ENCODE measurements around the gene PDSS2.
"Not testable (repeated sequence)": the region's sequence is repeated elsewhere in the genome, so short reads cannot be mapped to it uniquely, and the experiment has no call there.

Gene PDSS2

DNA sequence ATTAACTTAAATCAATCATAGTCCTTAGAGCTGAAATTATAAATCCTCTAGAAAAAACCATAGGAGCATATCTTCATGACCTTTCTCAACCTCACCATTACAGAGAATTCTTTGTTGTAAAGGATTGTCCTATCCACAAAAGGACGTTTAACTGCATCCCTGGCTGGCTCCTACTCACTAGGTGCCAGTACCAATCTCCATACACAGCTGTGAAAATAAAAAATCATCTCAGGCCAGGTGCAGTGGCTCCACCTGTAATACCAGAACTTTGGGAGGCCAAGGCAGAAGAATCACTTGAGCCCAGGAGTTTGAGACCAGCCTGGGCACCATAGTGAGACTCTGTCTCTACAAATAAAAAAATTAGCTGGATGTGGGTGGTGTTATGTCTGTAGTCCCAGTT, 89.9 kb downstream of the PDSS2 start:
- TF ChIP-seq, protein P1, sequence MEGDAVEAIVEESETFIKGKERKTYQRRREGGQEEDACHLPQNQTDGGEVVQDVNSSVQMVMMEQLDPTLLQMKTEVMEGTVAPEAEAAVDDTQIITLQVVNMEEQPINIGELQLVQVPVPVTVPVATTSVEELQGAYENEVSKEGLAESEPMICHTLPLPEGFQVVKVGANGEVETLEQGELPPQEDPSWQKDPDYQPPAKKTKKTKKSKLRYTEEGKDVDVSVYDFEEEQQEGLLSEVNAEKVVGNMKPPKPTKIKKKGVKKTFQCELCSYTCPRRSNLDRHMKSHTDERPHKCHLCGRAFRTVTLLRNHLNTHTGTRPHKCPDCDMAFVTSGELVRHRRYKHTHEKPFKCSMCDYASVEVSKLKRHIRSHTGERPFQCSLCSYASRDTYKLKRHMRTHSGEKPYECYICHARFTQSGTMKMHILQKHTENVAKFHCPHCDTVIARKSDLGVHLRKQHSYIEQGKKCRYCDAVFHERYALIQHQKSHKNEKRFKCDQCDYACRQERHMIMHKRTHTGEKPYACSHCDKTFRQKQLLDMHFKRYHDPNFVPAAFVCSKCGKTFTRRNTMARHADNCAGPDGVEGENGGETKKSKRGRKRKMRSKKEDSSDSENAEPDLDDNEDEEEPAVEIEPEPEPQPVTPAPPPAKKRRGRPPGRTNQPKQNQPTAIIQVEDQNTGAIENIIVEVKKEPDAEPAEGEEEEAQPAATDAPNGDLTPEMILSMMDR (IDR thresholded peaks at IDR 0.05) = no peak
- Mint-ChIP-seq H3K36me3 (ENCODE audit: low read depth) (peaks cover 8% of the 10 kb centered on the region), H3K9me3 (peaks cover 4% of the 10 kb centered on the region), H3K27ac (no peak overlapping the region), H3K27me3 (ENCODE audit: low read depth, poor library complexity) (no peaks in the 10 kb centered on the region), H3K4me1 (no peaks in the 10 kb centered on the region), H3K4me3 (no peak overlapping the region)
- DNase-seq = no peak

DNA sequence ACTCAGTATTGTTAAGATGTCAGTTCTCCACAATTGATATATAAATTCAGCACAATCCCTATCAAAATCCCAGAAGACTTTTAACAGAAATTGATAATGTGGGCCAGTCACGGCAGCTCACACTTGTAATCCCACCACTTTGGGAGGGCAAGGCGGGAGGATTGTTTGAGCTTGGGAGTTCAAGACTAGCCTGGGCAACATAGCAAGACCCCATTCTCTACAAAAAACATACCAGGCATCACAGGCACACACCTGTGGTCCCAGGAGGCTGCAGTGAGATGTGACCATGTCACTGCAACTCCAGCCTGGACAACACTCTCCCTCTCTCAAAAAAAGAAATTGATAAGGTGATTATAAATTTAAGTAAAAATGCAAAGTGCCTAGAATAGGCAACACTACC, 90.9 kb downstream of the PDSS2 start:
- Mint-ChIP-seq H3K9me3 (peaks cover 10% of the 10 kb centered on the region), H3K36me3 (ENCODE audit: low read depth) (peaks cover 15% of the 10 kb centered on the region), H3K4me1 (no peaks in the 10 kb centered on the region), H3K27me3 (ENCODE audit: low read depth, poor library complexity) (no peaks in the 10 kb centered on the region), H3K27ac (no peak overlapping the region), H3K4me3 (no peak overlapping the region)
- no peak for DNase-seq
- TF ChIP-seq, protein P1 (IDR thresholded peaks at IDR 0.05) = no peak

DNA sequence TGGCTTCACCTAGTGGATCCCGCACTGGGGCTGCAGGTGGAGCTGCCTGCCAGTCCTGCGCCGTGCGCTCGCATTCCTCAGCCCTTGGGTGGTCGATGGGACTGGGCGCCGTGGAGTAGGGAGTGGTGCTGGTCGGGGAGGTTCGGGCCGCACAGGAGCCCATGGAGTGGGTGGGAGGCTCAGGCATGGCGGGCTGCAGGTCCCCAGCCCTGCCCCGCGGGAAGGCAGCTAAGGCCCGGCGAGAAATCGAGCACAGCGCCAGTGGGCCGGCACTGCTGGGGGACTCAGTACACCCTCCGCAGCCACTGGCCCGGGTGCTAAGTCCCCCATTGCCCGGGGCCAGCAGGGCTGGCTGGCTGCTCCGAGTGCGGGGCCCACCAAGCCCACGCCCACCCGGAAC, 95.2 kb downstream of the PDSS2 start:
- H3K27me3 Mint-ChIP-seq (ENCODE audit: low read depth, poor library complexity); H3K4me3 Mint-ChIP-seq; DNase-seq; H3K27ac Mint-ChIP-seq: not testable (repeated sequence)
- H3K4me1 Mint-ChIP-seq = peaks cover 17% of the 10 kb centered on the region
- H3K9me3 Mint-ChIP-seq = peaks cover 25% of the 10 kb centered on the region
- H3K36me3 Mint-ChIP-seq (ENCODE audit: low read depth) = peaks cover 34% of the 10 kb centered on the region

DNA sequence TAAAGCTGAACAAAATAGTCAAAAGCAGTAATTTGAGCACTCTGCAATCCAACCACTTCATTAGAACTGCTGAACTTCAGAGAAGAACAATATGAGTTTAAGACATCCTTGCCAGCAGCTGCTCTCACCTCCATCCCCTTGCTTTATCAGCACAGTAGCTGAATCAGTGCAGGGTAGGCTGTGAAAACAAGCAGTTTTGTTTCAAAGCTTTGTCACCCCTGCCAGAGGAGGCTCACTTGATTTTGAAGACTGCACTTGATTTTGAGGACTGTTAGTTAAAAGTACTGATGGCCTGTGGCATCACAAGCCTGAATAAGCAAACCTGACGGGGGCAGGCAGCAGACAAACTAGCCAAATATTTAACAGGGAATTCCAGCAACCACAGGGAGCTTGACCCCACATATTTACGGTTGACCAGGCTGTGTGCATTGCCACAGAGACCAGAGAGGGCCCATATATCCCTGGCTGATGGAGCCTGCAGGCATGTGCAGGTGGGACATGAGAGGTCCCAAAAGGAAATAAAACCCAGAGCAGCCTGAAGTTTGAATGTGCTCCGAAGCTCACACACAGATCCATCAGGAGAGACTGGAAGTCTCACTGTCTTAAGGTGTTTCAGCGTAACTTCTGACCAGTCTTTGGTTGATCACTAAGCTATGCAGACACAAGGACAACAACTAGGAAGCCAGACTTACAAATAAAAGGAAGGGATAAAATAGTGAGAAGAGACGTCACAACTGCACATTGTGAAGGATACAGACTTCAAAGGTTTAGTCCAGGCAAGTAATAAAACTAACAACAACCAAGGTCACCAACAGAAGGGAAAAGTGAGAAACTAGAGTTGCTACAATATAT, 97.4 kb downstream of the PDSS2 start:
- peaks cover 17% of the 10 kb centered on the region for H3K4me1 Mint-ChIP-seq
- H3K36me3 Mint-ChIP-seq (ENCODE audit: low read depth) = peaks cover 34% of the 10 kb centered on the region
- TF ChIP-seq, protein P1 (IDR thresholded peaks at IDR 0.05) = no peak
- H3K27me3 Mint-ChIP-seq (ENCODE audit: low read depth, poor library complexity) = no peaks in the 10 kb centered on the region
- DNase-seq = no peak
- H3K4me3 Mint-ChIP-seq = no peak overlapping the region
- H3K27ac Mint-ChIP-seq = peak overlapping the region; percentile 36
- peaks cover 25% of the 10 kb centered on the region for H3K9me3 Mint-ChIP-seq

DNA sequence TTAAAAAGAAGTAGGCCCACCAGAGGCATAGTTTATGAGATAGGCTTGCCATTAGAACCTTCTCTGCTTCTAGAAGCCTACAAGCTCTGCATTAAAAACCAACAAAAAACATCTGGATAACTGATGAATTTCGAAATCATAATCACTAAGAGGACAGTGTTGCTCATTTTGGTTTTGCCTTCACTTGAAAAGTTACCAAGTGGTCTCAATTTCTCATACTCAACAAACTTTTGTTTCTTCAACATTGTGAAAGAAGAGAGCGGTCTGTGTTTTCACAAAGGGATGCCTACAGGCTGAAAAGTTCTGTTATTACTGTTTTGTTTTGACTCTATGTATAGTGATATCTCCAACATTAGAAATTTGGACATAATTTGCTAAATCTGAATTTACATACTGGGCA, 98.9 kb downstream of the PDSS2 start:
- H3K4me3 Mint-ChIP-seq = no peak overlapping the region
- no peak overlapping the region for H3K27ac Mint-ChIP-seq
- DNase-seq = no peak
- H3K9me3 Mint-ChIP-seq = peaks cover 25% of the 10 kb centered on the region
- H3K36me3 Mint-ChIP-seq (ENCODE audit: low read depth) = peaks cover 34% of the 10 kb centered on the region
- TF ChIP-seq, protein P1 (IDR thresholded peaks at IDR 0.05) = no peak
- peaks cover 17% of the 10 kb centered on the region for H3K4me1 Mint-ChIP-seq
- H3K27me3 Mint-ChIP-seq (ENCODE audit: low read depth, poor library complexity) = no peaks in the 10 kb centered on the region

DNA sequence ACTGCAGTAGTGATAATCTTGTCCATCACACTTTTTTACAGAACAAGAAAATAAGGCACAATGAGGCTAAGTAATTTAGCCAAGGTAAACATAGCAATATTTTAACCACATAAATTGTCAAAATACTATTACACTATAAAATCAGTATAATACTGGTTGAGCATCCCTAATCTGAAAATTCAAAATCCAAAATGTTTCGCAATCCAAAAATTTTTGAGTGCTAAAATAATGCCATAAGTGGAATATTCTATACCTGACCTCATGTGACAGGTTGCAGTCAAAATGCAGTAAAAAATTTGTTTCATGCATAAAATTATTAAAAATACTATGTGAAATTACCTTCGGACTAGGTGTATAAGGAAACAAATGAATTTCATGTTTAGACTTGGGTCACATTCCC, 101.5 kb downstream of the PDSS2 start:
- no peaks in the 10 kb centered on the region for H3K27me3 Mint-ChIP-seq (ENCODE audit: low read depth, poor library complexity)
- TF ChIP-seq, protein P1 (IDR thresholded peaks at IDR 0.05) = no peak
- H3K4me3 Mint-ChIP-seq = no peak overlapping the region
- H3K36me3 Mint-ChIP-seq (ENCODE audit: low read depth) = peaks cover 13% of the 10 kb centered on the region
- DNase-seq = no peak
- H3K4me1 Mint-ChIP-seq = peaks cover 17% of the 10 kb centered on the region
- no peak overlapping the region for H3K27ac Mint-ChIP-seq
- peaks cover 9% of the 10 kb centered on the region for H3K9me3 Mint-ChIP-seq
